Measurements from ENCODE around the gene AAK1.
"Not testable (repeated sequence)": the region's sequence is repeated elsewhere in the genome, so short reads cannot be mapped to it uniquely, and the experiment has no call there.

Gene AAK1

DNA sequence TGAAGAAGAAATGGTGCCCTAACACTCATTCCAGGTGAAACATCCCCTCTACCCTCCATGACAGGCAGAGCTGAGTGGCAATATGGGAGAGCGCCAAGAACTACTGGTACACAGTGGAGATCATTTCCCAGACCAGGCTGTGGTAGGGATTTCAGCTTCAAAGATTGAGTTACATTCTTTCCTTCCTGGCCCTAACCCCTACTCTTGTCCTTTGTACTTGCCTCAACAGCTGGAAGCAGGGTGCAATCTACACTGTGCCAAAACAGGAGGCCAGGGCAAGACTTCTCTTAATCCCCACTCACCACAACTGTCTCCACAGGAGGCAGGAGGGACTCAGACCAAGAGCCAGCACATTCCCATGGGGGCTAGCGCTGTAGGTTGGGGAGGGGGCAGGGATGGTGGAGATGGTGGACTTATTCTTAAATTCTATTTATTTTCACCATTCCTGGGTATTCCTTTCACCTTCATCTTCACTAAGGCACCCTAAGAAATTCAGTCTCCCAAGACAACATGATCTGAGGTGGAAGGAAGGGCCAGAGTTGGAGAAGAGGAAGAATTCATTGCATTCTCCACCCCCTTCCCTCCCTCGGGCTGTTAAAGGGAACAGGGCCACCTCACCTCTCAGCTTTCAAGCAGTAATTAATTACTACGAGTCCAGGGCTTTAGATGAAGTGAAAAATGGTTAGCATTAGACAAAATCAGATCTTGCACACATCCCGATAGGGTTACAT, 65.9 kb downstream of the AAK1 start:
- no peak for TF ChIP-seq CTCF (IDR thresholded peaks at IDR 0.05; ENCODE audit: low read length, missing control alignments)
- H3K4me3 ChIP-seq (replicated peaks; ENCODE audit: low read depth, low read length), result no peak overlapping the region
- no peak for DNase-seq (ENCODE audit: low read depth)

DNA sequence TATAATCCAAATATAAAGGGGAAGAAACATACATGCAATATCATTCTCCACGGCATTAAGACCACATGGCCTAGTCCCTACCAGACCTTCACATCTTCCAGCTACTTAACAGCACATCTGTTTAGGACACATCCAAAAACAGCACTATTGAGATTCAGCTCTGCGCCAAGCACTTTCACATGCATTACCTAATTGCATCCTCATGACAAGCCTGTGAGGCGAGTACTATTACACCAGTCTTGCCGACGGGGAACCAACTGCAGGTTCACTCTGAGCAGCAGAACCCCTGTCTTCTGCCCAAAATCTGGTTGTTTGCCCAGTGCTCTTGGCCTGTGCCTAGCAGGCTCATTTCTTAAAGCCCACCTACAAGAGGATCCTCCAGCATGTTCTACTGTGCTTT, 66.7 kb downstream of the AAK1 start:
- no peak overlapping the region for H3K4me3 ChIP-seq (replicated peaks; ENCODE audit: low read depth, low read length)
- no peak for DNase-seq (ENCODE audit: low read depth)
- TF ChIP-seq CTCF (IDR thresholded peaks at IDR 0.05; ENCODE audit: low read length, missing control alignments), result no peak

- TF ChIP-seq CTCF (IDR thresholded peaks at IDR 0.05; ENCODE audit: low read length, missing control alignments), result no peak
- H3K4me3 ChIP-seq (replicated peaks; ENCODE audit: low read depth, low read length), result no peak overlapping the region
- no peak for DNase-seq (ENCODE audit: low read depth)
Observed at GRCh38 chr2:69575926-69576325, 67.6 kb downstream of the AAK1 start.

DNA sequence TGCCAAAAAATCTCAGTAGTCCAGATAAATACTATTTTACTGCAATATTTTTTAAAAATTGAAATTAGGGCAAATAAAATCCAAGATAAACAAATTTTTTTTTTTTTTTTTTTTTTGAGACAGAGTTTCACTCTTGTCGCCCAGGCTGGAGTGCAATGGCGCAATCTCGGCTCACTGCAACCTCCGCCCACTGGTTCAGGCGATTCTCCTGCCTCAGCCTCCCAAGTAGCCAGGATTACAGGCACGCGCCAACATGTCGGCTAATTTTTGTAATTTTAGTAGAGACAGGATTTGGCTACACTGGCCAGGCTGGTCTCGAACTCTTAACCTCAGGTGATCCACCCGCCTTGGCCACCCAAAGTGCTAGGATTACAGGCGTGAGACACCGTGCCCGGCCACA, 68.2 kb downstream of the AAK1 start:
- not testable (repeated sequence) for DNase-seq (ENCODE audit: low read depth)

DNA sequence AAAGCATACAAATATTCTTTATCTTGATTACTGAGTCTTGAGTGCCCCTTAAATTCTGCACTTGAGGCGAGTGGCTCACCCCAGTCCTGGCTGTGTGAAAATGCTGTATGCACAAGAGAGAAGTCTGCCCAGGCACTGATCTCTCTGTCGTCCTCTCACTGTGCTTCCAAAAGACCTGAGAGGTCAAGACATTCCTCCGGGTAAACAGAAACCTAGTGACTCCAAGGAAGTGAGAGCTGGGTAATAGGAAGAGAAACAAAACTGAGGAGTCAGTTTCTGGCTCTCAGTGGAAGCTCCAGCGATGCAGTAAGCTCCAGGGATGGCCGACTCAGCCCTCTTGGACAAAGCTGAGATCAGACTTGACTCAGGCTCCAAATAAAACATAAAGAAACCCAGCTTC, 70.9 kb downstream of the AAK1 start:
- no peak overlapping the region for H3K4me3 ChIP-seq (replicated peaks; ENCODE audit: low read depth, low read length)
- no peak for TF ChIP-seq CTCF (IDR thresholded peaks at IDR 0.05; ENCODE audit: low read length, missing control alignments)
- DNase-seq (ENCODE audit: low read depth), result no peak

More for the DNA sequence above, 68.2 kb downstream of the AAK1 start:
- not testable (repeated sequence) for H3K4me3 ChIP-seq (replicated peaks; ENCODE audit: low read depth, low read length)

DNA sequence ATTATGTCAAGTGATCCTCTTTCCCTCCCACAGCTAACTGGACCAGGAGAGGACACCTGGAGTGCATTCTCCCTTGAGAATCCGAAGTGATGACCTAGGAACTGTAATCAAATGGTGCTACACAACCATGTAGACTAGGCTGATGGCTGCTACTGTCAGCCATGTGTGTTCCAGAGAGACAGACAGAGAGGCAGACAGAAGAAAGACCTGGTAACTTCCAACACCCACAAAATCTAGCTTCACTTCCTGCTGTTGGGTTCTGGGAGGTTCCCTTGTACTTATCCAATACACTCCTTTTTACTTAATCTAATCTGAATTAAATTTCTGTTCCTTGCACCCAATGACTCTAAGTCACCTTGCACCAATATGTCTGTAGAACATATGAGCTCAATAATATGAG, 72.3 kb downstream of the AAK1 start:
- no peak for DNase-seq (ENCODE audit: low read depth)
- no peak for TF ChIP-seq CTCF (IDR thresholded peaks at IDR 0.05; ENCODE audit: low read length, missing control alignments)
- no peak overlapping the region for H3K4me3 ChIP-seq (replicated peaks; ENCODE audit: low read depth, low read length)

- TF ChIP-seq CTCF (IDR thresholded peaks at IDR 0.05; ENCODE audit: low read length, missing control alignments), result no peak
- DNase-seq (ENCODE audit: low read depth), result no peak
Observed at GRCh38 chr2:69570474-69570873, 73.1 kb downstream of the AAK1 start.

More at GRCh38 chr2:69570474-69570873, 73.1 kb downstream of the AAK1 start:
- no peak overlapping the region for H3K4me3 ChIP-seq (replicated peaks; ENCODE audit: low read depth, low read length)

Measured in fibroblast of pulmonary artery (primary cell).